AG09319 (cell line): Measurements from ENCODE around the gene DEDD2.

Source experiments
- DNase-seq: peaks from one replicate; pipeline ENCODE4 v3.0.0-alpha.2; 2010; ENCODE audit warnings: low read depth; ENCODE audit errors: extremely low read depth
- TF ChIP-seq, protein P1 (sequence below): IDR thresholded peaks from 2 replicates; pipeline ENCODE4 v1.5.1; 2011; ENCODE audit warnings: low read depth, mild to moderate bottlenecking, inconsistent platforms, low read length, moderate library complexity

DEDD2 gene

DNA sequence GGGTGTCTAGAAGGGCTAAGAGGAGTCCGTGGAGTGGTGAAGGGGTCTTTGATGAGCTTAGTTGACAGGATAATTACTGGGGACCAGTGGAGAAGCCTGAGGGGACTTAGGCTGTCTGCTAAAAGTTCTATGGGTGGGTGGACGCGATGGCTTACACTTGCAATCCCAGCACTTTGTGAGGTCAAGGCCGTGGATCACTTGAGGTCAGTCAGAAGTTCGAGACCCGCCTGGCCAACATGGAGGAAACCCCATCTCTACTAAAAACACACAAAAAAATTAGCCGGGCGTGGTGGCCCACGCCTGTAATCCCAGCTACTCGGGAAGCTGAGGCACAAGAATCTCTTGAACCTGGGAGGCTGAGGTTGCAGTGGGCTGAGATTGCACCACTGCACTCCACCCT, 27.8 kb upstream of the DEDD2 start:
- TF ChIP-seq, protein P1, sequence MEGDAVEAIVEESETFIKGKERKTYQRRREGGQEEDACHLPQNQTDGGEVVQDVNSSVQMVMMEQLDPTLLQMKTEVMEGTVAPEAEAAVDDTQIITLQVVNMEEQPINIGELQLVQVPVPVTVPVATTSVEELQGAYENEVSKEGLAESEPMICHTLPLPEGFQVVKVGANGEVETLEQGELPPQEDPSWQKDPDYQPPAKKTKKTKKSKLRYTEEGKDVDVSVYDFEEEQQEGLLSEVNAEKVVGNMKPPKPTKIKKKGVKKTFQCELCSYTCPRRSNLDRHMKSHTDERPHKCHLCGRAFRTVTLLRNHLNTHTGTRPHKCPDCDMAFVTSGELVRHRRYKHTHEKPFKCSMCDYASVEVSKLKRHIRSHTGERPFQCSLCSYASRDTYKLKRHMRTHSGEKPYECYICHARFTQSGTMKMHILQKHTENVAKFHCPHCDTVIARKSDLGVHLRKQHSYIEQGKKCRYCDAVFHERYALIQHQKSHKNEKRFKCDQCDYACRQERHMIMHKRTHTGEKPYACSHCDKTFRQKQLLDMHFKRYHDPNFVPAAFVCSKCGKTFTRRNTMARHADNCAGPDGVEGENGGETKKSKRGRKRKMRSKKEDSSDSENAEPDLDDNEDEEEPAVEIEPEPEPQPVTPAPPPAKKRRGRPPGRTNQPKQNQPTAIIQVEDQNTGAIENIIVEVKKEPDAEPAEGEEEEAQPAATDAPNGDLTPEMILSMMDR: no peak
- no peak for DNase-seq

DNA sequence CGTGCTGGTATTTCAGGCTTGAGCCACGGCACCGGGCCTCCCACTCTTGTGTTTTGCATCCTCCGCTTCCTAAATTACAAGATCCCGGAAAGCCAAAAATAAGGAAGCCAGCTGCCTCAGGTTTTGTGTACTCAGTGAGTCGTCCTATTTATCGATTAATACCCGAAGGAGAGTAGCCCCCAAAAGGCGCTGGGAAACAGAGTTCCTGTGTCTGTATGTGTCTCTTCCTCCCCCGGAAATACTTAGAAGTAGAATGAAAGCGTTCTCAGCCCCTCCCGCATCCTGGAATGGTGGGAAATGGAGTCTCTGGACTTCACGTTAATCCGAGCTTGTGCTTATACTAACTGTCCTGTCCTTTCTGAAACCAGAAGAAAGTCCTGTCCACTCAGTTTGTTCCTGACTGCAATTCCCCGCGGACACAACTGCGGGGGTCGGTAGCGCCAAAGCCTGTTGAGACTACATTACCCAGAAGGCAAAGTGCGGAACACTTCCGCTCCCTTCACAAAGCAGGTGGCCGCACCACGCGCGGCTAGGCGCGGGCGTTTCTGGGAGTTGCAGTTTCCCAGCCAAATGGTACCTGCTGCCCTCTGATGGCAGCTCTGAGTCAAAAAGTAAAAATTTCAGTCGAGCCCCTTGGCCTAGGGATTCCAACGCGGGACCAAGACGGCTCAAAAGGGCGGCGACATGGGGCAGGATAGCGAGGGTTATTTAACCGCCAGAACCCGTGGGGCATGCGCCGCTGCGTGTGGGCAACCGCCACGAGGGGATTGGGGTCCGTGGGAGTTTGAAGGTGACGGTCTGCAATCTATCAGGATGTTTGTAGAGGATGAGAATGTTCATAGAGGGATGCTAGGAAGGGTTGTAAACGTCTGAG, 27.1 kb upstream of the DEDD2 start:
- DNase-seq: peak; percentile 75
- TF ChIP-seq, protein P1: peak; percentile 66

GRCh38 chr19:42242512-42243409, 25.3 kb upstream of the DEDD2 start, which contains the start of gene GSK3A:
Gene GSK3A, minus strand, starts transcription at chr19:42242602. Its CDS starts 137 bp downstream, at chr19:42242465.
- peak; percentile 98 for DNase-seq
- TF ChIP-seq, protein P1: no peak

GRCh38 chr19:42242069-42242511, 24.6 kb upstream of the DEDD2 start:
- DNase-seq: no peak
- TF ChIP-seq, protein P1: no peak

GRCh38 chr19:42241279-42241678, 23.8 kb upstream of the DEDD2 start:
- TF ChIP-seq, protein P1: no peak
- DNase-seq: no peak

GRCh38 chr19:42239544-42240220, 22.2 kb upstream of the DEDD2 start:
- TF ChIP-seq, protein P1: no peak
- no peak for DNase-seq
